Measurements from ENCODE around the gene IRF2BP2.

DNA sequence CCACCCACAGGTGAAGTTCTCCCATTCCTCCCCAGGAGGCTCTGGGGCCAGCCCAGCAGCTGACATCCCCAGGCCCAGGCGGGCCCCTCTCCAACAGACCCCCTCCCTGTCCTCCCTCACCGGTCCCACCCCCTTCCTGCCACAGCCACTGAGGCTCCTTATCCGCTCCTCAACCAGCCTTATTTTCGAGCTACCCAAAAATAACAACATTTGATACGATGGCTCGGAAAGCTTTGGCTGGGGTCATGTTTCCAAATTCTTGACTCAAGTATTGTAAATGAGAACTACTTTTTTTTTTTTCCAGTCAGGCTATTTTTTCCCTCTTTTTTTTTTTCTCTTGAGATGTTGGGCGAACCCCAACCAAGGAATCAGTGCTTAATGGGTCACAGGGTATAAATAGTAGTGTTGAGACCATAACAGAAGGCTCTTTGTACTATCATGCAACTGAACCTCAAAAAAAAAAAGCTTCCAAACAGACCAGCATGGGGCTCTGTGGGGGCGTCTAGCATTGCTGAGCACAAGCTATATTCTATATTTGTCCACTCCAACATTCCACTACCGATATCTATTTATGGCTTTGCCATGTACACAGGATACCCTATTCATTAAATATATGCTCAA is 27.2 kb downstream of the IRF2BP2 start:
- TF ChIP-seq, protein P1, sequence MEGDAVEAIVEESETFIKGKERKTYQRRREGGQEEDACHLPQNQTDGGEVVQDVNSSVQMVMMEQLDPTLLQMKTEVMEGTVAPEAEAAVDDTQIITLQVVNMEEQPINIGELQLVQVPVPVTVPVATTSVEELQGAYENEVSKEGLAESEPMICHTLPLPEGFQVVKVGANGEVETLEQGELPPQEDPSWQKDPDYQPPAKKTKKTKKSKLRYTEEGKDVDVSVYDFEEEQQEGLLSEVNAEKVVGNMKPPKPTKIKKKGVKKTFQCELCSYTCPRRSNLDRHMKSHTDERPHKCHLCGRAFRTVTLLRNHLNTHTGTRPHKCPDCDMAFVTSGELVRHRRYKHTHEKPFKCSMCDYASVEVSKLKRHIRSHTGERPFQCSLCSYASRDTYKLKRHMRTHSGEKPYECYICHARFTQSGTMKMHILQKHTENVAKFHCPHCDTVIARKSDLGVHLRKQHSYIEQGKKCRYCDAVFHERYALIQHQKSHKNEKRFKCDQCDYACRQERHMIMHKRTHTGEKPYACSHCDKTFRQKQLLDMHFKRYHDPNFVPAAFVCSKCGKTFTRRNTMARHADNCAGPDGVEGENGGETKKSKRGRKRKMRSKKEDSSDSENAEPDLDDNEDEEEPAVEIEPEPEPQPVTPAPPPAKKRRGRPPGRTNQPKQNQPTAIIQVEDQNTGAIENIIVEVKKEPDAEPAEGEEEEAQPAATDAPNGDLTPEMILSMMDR (IDR thresholded peaks at IDR 0.05; ENCODE audit: borderline replicate concordance, extremely low read depth, low read length, poor library complexity, severe bottlenecking): no peak
- no peak for TF ChIP-seq EZH2 (IDR thresholded peaks at IDR 0.05; ENCODE audit: borderline replicate concordance, low read depth, low read length, severe bottlenecking)
